ENCODE results near the gene BMP6.

Gene BMP6

DNA sequence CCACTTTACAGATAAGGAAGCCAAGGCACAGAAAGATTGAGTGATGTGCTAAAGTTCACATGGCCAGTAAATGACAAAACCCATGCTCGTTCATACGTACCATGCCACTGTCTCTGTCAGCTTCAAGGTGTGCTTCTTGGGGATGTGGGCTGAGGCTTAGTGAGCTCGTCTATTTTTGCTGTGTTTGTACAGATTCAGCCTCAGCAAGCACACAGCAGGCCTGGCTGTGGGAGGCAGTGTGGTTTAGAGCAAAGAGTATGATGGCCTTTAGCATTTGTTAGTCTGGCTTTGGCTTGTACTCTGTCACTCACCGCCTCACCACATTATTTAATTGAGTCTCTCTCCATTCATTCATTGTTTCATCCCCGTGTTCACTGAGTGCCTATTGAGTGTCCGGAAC, 55.3 kb downstream of the BMP6 start:
- Histone ChIP-seq H3K36me3 (ENCODE audit: control insufficient read depth, insufficient read depth, low read length) (no peaks in the 10 kb centered on the region), H3K4me3 (ENCODE audit: insufficient read depth, low read depth, low read length, poor library complexity, severe bottlenecking) (no peak overlapping the region), H3K4me1 (ENCODE audit: control insufficient read depth, insufficient read depth, low read length, poor library complexity, severe bottlenecking) (no peaks in the 10 kb centered on the region), H3K27me3 (replicated peaks; ENCODE audit: control insufficient read depth, insufficient read depth, low read length, poor library complexity, severe bottlenecking) (no peaks in the 10 kb centered on the region), H3K27ac (ENCODE audit: insufficient read depth, low read length, poor library complexity, severe bottlenecking) (no peak overlapping the region), H3K9me3 (ENCODE audit: control insufficient read depth, low read length) (no peaks in the 10 kb centered on the region)
- no peak for DNase-seq

DNA sequence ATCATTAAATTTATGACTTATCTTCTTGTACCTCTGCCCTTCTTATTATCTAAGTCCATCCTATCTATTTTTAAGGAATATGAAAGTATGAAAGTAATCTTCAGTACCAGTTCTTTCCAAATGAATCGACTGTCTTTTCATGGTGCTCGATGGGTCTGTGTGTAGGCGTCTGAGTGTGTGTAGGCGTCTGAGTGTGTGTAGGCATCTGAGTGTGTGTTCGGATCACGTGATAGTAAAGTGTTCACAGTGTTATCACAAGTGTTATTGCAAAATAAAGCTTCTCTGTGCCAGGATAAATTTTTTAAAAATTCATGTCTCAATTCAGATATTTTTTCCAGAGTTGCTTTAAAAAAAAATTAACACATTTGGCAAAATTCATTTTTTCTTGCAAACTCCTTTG, 58.3 kb downstream of the BMP6 start:
- Histone ChIP-seq H3K36me3 (ENCODE audit: control insufficient read depth, insufficient read depth, low read length) (no peaks in the 10 kb centered on the region), H3K27me3 (replicated peaks; ENCODE audit: control insufficient read depth, insufficient read depth, low read length, poor library complexity, severe bottlenecking) (no peaks in the 10 kb centered on the region), H3K9me3 (ENCODE audit: control insufficient read depth, low read length) (no peaks in the 10 kb centered on the region), H3K4me3 (ENCODE audit: insufficient read depth, low read depth, low read length, poor library complexity, severe bottlenecking) (no peak overlapping the region), H3K4me1 (ENCODE audit: control insufficient read depth, insufficient read depth, low read length, poor library complexity, severe bottlenecking) (no peaks in the 10 kb centered on the region), H3K27ac (ENCODE audit: insufficient read depth, low read length, poor library complexity, severe bottlenecking) (no peak overlapping the region)
- DNase-seq = no peak

DNA sequence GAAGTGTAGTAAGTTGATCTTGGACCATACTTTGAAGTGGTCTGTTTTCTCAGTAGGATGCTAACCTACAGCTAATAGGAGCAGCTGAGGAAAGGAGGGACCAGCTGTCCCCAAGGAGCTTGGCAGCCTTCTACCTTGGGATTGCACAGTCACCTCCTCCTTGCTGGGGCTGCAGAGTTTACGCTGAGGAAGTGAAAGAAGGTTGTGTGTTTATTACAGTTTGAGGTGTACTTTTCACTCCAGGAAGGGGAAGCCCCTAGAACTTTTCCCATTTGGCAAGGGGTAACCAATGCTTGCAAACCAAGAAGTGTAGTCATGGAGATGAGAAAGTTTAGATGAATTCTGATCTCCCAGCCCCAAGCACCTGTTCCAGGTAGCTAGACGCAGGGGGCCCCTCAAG, 58.8 kb downstream of the BMP6 start:
- H3K4me3 ChIP-seq (ENCODE audit: insufficient read depth, low read depth, low read length, poor library complexity, severe bottlenecking) = no peak overlapping the region
- H3K27me3 ChIP-seq (replicated peaks; ENCODE audit: control insufficient read depth, insufficient read depth, low read length, poor library complexity, severe bottlenecking) = no peaks in the 10 kb centered on the region
- H3K4me1 ChIP-seq (ENCODE audit: control insufficient read depth, insufficient read depth, low read length, poor library complexity, severe bottlenecking) = no peaks in the 10 kb centered on the region
- H3K9me3 ChIP-seq (ENCODE audit: control insufficient read depth, low read length) = no peaks in the 10 kb centered on the region
- no peaks in the 10 kb centered on the region for H3K36me3 ChIP-seq (ENCODE audit: control insufficient read depth, insufficient read depth, low read length)
- no peak for DNase-seq
- H3K27ac ChIP-seq (ENCODE audit: insufficient read depth, low read length, poor library complexity, severe bottlenecking) = no peak overlapping the region

DNA sequence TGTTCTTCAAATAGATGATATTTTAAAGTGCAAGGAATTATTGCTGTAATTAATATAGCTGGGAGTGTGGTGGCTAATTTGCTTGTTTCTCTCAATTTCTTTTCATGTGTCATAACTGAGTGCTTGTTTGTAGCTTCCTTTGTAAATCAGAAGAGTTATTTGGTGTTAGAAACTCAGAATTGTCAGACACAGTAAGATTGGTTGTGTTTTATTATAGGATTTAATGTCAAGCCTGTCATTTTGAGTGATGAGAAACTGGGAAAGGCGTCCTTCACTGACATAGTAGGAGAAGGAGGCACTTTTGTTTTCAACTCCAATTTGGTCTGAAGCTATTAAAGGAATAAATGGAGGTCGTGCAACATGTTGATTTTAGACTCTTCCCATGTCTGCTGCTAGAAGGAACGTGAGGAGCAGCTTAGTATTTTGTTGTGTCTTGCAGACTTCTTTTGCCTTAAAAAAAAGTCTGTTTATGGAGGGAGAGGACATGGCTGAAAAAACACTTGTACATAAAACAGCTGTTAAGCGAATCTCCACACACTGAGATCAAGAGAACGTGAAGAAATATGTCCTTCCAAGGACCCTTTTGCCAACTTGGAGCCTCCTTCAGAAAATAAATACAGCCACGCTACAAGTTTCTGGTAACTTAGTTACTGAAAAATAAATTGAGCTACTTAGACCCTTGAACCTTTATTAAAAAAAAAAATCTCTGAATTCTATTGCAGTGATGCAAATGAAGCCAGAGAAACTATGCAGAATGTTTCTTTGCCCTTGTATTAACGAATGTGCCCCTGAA, 59.5 kb downstream of the BMP6 start:
- Histone ChIP-seq H3K27ac (ENCODE audit: insufficient read depth, low read length, poor library complexity, severe bottlenecking) (no peak overlapping the region), H3K4me3 (ENCODE audit: insufficient read depth, low read depth, low read length, poor library complexity, severe bottlenecking) (no peak overlapping the region), H3K36me3 (ENCODE audit: control insufficient read depth, insufficient read depth, low read length) (no peaks in the 10 kb centered on the region), H3K4me1 (ENCODE audit: control insufficient read depth, insufficient read depth, low read length, poor library complexity, severe bottlenecking) (no peaks in the 10 kb centered on the region), H3K9me3 (ENCODE audit: control insufficient read depth, low read length) (no peaks in the 10 kb centered on the region), H3K27me3 (replicated peaks; ENCODE audit: control insufficient read depth, insufficient read depth, low read length, poor library complexity, severe bottlenecking) (no peaks in the 10 kb centered on the region)
- no peak for DNase-seq

DNA sequence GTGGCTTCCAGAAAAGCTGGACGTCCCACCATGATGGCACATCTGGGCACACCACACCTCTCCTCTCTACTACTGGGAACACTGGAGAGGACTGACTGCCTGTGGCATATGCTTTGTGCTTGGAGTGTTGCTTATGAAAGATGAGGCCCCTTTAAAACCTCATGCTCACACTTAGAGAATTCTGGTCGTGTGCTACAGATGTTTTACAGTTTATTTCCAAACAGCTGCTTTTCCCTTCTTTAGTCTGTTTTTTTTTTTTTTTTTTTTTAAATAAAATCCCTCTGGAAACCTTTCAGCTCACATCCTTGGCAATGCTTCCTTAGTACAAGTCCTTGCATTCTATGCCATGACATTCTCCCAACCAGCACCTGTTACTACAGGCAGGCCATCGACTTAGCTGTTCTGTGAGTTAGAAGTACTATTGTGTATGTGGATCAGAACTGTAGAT, 60.3 kb downstream of the BMP6 start:
- no peak for DNase-seq
- H3K4me1 ChIP-seq (ENCODE audit: control insufficient read depth, insufficient read depth, low read length, poor library complexity, severe bottlenecking) = no peaks in the 10 kb centered on the region
- no peaks in the 10 kb centered on the region for H3K36me3 ChIP-seq (ENCODE audit: control insufficient read depth, insufficient read depth, low read length)
- no peaks in the 10 kb centered on the region for H3K9me3 ChIP-seq (ENCODE audit: control insufficient read depth, low read length)
- no peak overlapping the region for H3K27ac ChIP-seq (ENCODE audit: insufficient read depth, low read length, poor library complexity, severe bottlenecking)
- no peak overlapping the region for H3K4me3 ChIP-seq (ENCODE audit: insufficient read depth, low read depth, low read length, poor library complexity, severe bottlenecking)
- H3K27me3 ChIP-seq (replicated peaks; ENCODE audit: control insufficient read depth, insufficient read depth, low read length, poor library complexity, severe bottlenecking) = no peaks in the 10 kb centered on the region

DNA sequence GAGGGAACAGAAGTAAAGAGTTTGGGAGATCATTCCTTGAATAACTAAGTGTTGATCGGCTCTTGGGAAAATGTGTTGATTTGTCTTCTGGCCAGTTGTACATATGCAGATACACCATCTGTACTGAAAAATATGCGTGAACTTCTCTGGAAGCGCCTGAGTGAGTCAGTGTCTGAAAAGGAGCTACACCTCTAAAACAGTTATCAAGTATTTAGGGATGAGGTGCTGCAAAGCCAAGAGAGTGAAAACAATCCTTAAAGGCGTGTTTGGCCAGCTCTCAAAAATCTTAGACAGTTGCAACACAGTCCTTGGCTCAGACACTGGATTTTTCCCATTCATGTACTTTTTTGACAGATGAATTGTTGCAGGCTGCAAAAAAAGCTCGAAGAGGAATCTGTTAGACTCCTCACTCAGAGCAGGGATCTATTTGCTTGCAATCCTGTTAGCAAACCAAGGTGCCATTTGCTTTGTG, 61.3 kb downstream of the BMP6 start:
- no peak overlapping the region for H3K4me3 ChIP-seq (ENCODE audit: insufficient read depth, low read depth, low read length, poor library complexity, severe bottlenecking)
- no peaks in the 10 kb centered on the region for H3K9me3 ChIP-seq (ENCODE audit: control insufficient read depth, low read length)
- no peak overlapping the region for H3K27ac ChIP-seq (ENCODE audit: insufficient read depth, low read length, poor library complexity, severe bottlenecking)
- H3K4me1 ChIP-seq (ENCODE audit: control insufficient read depth, insufficient read depth, low read length, poor library complexity, severe bottlenecking) = no peaks in the 10 kb centered on the region
- no peaks in the 10 kb centered on the region for H3K36me3 ChIP-seq (ENCODE audit: control insufficient read depth, insufficient read depth, low read length)
- DNase-seq = no peak
- no peaks in the 10 kb centered on the region for H3K27me3 ChIP-seq (replicated peaks; ENCODE audit: control insufficient read depth, insufficient read depth, low read length, poor library complexity, severe bottlenecking)

DNA sequence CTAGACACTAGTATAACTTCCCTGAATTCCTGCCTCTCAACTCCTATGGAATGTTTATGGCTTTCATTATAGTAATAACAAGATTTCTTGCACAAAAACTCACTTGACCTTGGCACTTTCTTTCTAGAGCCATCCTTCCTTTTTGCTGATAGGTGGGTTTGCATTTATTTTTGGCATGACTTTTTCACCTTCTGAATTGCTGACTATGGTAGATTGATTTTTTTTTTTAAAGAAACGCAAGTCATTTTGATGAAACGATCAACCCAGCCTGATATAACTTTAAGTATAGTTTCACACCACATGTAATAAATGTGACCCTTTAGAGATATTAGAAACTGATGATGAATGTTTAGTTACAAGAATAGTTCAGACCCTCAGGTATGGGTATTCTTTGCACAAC, 61.8 kb downstream of the BMP6 start:
- DNase-seq = no peak
- H3K36me3 ChIP-seq (ENCODE audit: control insufficient read depth, insufficient read depth, low read length) = no peaks in the 10 kb centered on the region
- H3K4me3 ChIP-seq (ENCODE audit: insufficient read depth, low read depth, low read length, poor library complexity, severe bottlenecking) = no peak overlapping the region
- no peaks in the 10 kb centered on the region for H3K27me3 ChIP-seq (replicated peaks; ENCODE audit: control insufficient read depth, insufficient read depth, low read length, poor library complexity, severe bottlenecking)
- no peaks in the 10 kb centered on the region for H3K9me3 ChIP-seq (ENCODE audit: control insufficient read depth, low read length)
- no peaks in the 10 kb centered on the region for H3K4me1 ChIP-seq (ENCODE audit: control insufficient read depth, insufficient read depth, low read length, poor library complexity, severe bottlenecking)
- no peak overlapping the region for H3K27ac ChIP-seq (ENCODE audit: insufficient read depth, low read length, poor library complexity, severe bottlenecking)

DNA sequence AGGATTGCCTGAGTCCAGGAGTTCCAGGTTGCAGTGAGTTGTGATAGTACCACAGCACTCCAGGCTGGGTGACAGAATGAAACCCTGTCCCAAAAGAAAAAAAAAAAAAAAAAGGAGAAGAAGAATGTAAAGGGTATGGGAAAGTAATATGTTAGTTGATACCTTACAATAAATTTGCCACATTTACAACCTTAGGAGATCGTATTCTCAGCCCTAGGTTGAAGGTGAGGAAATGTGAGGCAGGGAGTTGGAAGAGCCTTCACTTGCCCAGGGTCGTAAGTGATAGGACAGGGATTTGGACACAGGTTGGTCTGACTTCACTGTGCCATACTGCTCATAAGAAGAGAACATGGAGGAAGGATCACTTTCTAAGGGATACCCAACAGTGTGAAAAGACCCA, 68.6 kb downstream of the BMP6 start:
- Histone ChIP-seq H3K27ac (ENCODE audit: insufficient read depth, low read length, poor library complexity, severe bottlenecking) (no peak overlapping the region), H3K9me3 (ENCODE audit: control insufficient read depth, low read length) (no peaks in the 10 kb centered on the region), H3K4me3 (ENCODE audit: insufficient read depth, low read depth, low read length, poor library complexity, severe bottlenecking) (no peak overlapping the region), H3K27me3 (replicated peaks; ENCODE audit: control insufficient read depth, insufficient read depth, low read length, poor library complexity, severe bottlenecking) (no peaks in the 10 kb centered on the region), H3K4me1 (ENCODE audit: control insufficient read depth, insufficient read depth, low read length, poor library complexity, severe bottlenecking) (no peaks in the 10 kb centered on the region), H3K36me3 (ENCODE audit: control insufficient read depth, insufficient read depth, low read length) (no peaks in the 10 kb centered on the region)
- DNase-seq = no peak

DNA sequence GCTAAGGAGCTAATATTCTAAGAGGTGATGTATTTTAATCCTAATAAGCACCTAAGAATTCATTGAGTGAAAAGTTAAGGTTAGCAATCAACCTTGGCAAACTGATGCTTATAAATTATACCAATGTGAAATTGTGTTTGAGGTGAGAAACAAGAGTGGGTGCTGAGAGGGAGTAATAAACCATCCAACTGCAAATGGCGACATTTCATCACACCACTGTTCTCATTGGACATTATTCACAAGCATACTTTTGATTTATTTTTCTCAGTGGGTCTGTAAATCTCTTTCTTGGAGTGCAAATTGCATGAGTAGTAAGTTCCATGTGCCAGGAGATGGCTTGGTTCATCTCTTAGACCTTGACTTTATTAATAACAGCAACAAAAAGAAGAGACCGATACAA, 71.5 kb downstream of the BMP6 start:
- H3K4me1 ChIP-seq (ENCODE audit: control insufficient read depth, insufficient read depth, low read length, poor library complexity, severe bottlenecking) = no peaks in the 10 kb centered on the region

DNA sequence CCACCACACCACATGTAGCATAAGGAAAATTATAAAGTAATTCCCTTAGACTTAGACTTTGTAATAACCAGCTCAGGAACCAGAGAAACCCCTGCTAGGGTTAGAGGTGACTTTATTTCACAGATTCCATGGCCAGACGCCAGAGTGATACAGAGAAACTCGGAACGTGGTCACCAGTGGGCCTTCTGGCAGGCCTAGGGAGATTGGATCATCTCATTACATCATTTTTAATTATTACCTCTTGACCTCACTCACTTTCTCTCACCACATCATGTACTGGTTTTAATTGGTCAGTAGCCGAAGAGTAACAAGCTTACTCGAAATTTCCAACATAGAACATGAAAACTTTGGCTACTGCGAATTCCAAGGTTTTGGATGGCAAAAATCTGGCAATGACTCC, 72.9 kb downstream of the BMP6 start:
- Histone ChIP-seq H3K27ac (ENCODE audit: insufficient read depth, low read length, poor library complexity, severe bottlenecking) (no peak overlapping the region), H3K4me3 (ENCODE audit: insufficient read depth, low read depth, low read length, poor library complexity, severe bottlenecking) (no peak overlapping the region), H3K4me1 (ENCODE audit: control insufficient read depth, insufficient read depth, low read length, poor library complexity, severe bottlenecking) (no peaks in the 10 kb centered on the region), H3K36me3 (ENCODE audit: control insufficient read depth, insufficient read depth, low read length) (no peaks in the 10 kb centered on the region), H3K27me3 (replicated peaks; ENCODE audit: control insufficient read depth, insufficient read depth, low read length, poor library complexity, severe bottlenecking) (no peaks in the 10 kb centered on the region), H3K9me3 (ENCODE audit: control insufficient read depth, low read length) (no peaks in the 10 kb centered on the region)
- DNase-seq = no peak

More for the DNA sequence above, 71.5 kb downstream of the BMP6 start:
- Histone ChIP-seq H3K4me3 (ENCODE audit: insufficient read depth, low read depth, low read length, poor library complexity, severe bottlenecking) (no peak overlapping the region), H3K36me3 (ENCODE audit: control insufficient read depth, insufficient read depth, low read length) (no peaks in the 10 kb centered on the region), H3K27me3 (replicated peaks; ENCODE audit: control insufficient read depth, insufficient read depth, low read length, poor library complexity, severe bottlenecking) (no peaks in the 10 kb centered on the region), H3K27ac (ENCODE audit: insufficient read depth, low read length, poor library complexity, severe bottlenecking) (no peak overlapping the region), H3K9me3 (ENCODE audit: control insufficient read depth, low read length) (no peaks in the 10 kb centered on the region)
- DNase-seq = no peak

Data from effector memory CD4-positive, alpha-beta T cell (primary cell).